Measurements from ENCODE around the gene ARHGAP5.
A peak's percentile ranks its signal among the peaks of the same experiment; 100 is the strongest.
"Not testable (repeated sequence)": the region's sequence is repeated elsewhere in the genome, so short reads cannot be mapped to it uniquely, and the experiment has no call there.

Gene ARHGAP5

GRCh38 chr14:32109676-32110547 lies 32.8 kb downstream of the ARHGAP5 start:
- no peak for DNase-seq (ENCODE audit: low read depth)

GRCh38 chr14:32110548-32110896 lies 33.4 kb downstream of the ARHGAP5 start:
- DNase-seq (ENCODE audit: low read depth) = no peak

- DNase-seq (ENCODE audit: low read depth) = no peak
Observed at GRCh38 chr14:32121536-32121935, 44.4 kb downstream of the ARHGAP5 start.

- no peak for DNase-seq (ENCODE audit: low read depth)
Observed at GRCh38 chr14:32121948-32122347, 44.8 kb downstream of the ARHGAP5 start.

GRCh38 chr14:32126899-32127730 lies 50.0 kb downstream of the ARHGAP5 start:
- DNase-seq (ENCODE audit: low read depth) = not testable (repeated sequence)

DNA sequence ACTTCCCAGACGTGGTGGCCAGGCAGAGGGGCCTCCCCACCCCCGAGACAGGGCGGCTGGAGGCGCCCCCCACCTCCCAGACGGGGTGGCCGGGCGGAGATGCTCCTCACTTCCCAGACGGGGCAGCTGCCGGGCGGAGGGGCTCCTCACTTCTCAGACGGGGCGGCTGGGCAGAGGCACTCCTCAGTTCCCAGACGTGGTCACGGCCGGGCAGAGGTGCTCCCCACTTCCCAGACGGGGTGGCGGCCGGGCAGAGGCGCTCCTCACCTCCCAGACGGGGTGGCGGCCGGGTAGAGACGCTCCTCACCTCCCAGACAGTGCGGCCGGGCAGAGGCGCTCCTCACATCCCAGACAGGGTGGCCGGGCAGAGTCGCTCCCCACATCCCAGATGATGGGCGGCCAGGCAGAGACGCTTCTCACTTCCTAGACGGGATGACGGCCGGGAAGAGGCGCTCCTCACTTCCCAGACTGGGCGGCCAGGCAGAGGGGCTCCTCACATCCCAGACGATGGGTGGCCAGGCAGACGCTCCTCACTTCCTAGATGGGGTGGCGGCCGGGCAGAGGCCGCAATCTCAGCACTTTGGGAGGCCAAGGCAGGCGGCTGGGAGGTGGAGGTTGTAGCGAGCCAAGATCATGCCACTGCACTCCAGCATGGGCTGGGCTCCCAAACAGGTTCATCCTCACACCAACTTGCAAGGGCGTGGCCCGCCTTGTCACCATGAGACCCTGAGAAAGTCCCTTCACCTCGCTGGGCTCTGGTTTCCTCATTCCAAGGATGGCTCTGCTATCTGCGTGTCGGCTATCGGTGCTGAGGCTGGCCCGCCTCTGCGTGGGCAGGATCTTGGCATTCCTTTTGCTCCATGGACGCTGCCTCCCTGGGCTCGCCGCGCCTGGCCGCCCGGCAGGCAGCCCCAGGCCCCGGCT lies 50.9 kb downstream of the ARHGAP5 start:
- not testable (repeated sequence) for DNase-seq (ENCODE audit: low read depth)

GRCh38 chr14:32128703-32129102 lies 51.6 kb downstream of the ARHGAP5 start:
- no peak for DNase-seq (ENCODE audit: low read depth)

DNA sequence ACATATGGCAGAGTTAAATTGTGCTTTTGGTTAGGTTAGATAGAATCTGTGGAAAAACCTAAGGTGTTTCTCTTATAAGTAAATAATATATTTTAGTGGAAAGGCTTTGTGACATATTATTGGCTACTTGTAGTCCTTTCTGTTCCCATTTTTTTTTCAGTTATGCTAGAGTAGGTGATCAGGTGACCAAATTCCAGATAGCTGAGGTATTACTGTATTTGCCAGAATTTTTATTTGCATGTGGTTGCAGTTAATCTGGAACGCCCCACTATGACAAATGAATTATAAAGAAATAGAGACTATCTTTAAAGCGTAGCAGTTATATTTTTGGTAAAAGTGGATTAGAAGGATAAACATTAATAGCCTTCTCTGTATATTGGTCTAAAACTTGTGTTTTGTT lies 52.0 kb downstream of the ARHGAP5 start:
- DNase-seq (ENCODE audit: low read depth) = no peak

- DNase-seq (ENCODE audit: low read depth) = not testable (repeated sequence)
Observed at GRCh38 chr14:32131689-32132088, 54.6 kb downstream of the ARHGAP5 start.

- DNase-seq (ENCODE audit: low read depth) = no peak
Observed at GRCh38 chr14:32134448-32135097, 57.5 kb downstream of the ARHGAP5 start.

- DNase-seq (ENCODE audit: low read depth) = no peak
Observed at GRCh38 chr14:32136027-32136825, 59.1 kb downstream of the ARHGAP5 start.

- no peak for DNase-seq (ENCODE audit: low read depth)
Observed at GRCh38 chr14:32137313-32137712, 60.2 kb downstream of the ARHGAP5 start.

DNA sequence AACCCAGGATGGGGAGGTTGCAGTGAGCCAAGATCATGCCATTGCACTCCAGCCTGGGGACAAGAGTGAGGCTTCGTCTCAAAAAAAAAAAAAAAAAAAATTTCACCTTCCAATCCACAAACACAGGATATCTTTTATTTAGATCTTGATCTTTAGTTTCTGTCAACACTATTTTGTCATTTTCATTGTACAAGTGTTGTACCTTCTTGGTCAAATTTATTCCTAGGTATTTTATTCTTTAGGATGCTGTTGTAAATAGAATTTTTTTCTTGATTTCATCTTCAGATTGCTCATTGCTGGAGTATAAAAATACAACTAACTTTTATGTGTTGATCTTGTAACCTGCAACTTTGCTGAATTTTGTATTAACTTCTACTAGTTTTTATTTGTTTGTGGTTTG lies 60.8 kb downstream of the ARHGAP5 start:
- DNase-seq (ENCODE audit: low read depth) = no peak

GRCh38 chr14:32142341-32142740 lies 65.2 kb downstream of the ARHGAP5 start:
- DNase-seq (ENCODE audit: low read depth) = no peak

GRCh38 chr14:32142754-32143437 lies 65.8 kb downstream of the ARHGAP5 start:
- no peak for DNase-seq (ENCODE audit: low read depth)

DNA sequence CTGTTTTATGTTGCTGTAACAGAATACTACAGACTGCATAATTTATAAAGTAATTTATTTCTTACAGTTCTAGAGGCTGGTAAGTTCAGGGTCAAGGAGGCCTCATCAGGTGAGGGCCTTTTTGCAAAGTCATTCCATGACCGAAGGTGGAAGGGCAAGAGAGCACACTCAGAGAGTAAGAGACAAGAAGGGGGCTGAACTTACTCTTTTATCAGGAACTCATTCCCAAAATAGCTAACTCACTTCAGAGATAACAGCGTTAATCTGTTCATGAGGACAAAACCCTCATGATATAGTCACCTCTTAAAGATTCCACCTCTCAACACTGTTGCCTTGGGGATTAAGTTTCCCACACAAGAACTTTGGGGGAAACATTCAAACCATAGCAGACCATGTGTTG lies 73.3 kb downstream of the ARHGAP5 start:
- DNase-seq (ENCODE audit: low read depth) = no peak

GRCh38 chr14:32166029-32166428 lies 88.9 kb downstream of the ARHGAP5 start:
- no peak for DNase-seq (ENCODE audit: low read depth)

GRCh38 chr14:32166924-32167323 lies 89.8 kb downstream of the ARHGAP5 start:
- DNase-seq (ENCODE audit: low read depth) = no peak

- DNase-seq (ENCODE audit: low read depth) = no peak
Observed at GRCh38 chr14:32167907-32168306, 90.8 kb downstream of the ARHGAP5 start.

- DNase-seq (ENCODE audit: low read depth) = peak; percentile 22
Observed at GRCh38 chr14:32169191-32169590, 92.1 kb downstream of the ARHGAP5 start.
